Upper lobe of right lung (tissue), 1 donor: ENCODE measurements around the gene TSPAN13. TPM values are rescaled to one million over a fixed set of nuclear protein-coding genes. Genes with fewer than 3 reads are reported as not detected.
A peak's percentile ranks its signal among the peaks of the same experiment; 100 is the strongest.

ENCODE experiments used
- ATAC-seq: fragments of 200-7000 bp; cut with Tn5 transposase; one replicate; pipeline ENCODE4 v1.9.1; 2020; ENCODE audit warnings: mild to moderate bottlenecking, moderate library complexity
- DNase-seq: peaks from one replicate; pipeline ENCODE4 v3.0.0-alpha.2; 2020
- H3K27ac ChIP-seq: fragments of 200-600 bp; one replicate; pipeline ENCODE4 v1.8.0; 2022
- H3K27me3 ChIP-seq: fragments of 200-600 bp; one replicate; pipeline ENCODE4 v1.8.0; 2022; ENCODE audit warnings: mild to moderate bottlenecking
- H3K36me3 ChIP-seq: fragments of 200-600 bp; one replicate; pipeline ENCODE4 v1.8.0; 2022
- H3K4me1 ChIP-seq: fragments of 200-600 bp; one replicate; pipeline ENCODE4 v1.8.0; 2022
- H3K4me3 ChIP-seq: fragments of 200-600 bp; one replicate; pipeline ENCODE4 v1.8.0; 2022; ENCODE audit warnings: mild to moderate bottlenecking
- H3K9me3 ChIP-seq: fragments of 200-600 bp; one replicate; pipeline ENCODE4 v1.8.0; 2022
- intact Hi-C: fragments of 100-400 bp; cut with DNase I; formaldehyde crosslinking; loops from one replicate; pipeline ENCODE4 v1.11.0; 2022
- total RNA-seq: library from RNA; stranded (reverse); fragmentation: NEBNext Ultra II Directional; extraction: Animal tissue kit (Norgen Biotek cat#: 25700); gene quantifications from one replicate; pipeline ENCODE4 v1.2.1, GENCODE V29; 2021
- TF ChIP-seq, protein P1 (sequence below): fragments of 200-600 bp; IDR thresholded peaks from one replicate; pipeline ENCODE4 v1.8.0; 2022; ENCODE audit warnings: antibody characterized with exemption
- donor health status: DM: no; HTN: yes; CAD: no; lungs with severe emphysema.

The TSPAN13 gene
- total RNA-seq, 1 donor from 2014 or later, result 185 TPM

DNA sequence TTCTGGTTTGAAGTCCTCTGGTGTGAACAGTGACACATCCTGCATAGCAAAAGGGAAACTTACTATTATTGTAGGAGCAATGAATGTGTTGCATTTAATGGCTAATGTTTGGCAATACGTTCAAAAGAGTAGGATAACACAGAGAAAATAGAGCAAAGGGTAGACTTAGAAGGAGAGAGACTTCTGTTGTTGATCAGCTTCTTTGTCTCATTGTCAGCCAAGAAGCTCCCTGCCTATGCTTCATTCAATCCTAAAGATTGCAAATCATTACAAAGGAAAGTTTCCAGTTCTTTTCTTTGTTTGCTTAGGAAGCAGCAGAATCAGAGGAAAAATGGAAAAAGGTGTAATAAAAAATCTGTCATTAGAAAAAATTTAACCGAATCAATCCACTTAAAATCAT is 7.9 kb upstream of the TSPAN13 start:
- Histone ChIP-seq H3K4me1 (peaks cover under 1% of the 10 kb centered on the region), H3K36me3 (no peaks in the 10 kb centered on the region), H3K9me3 (no peaks in the 10 kb centered on the region), H3K4me3 (no peak overlapping the region), H3K27ac (no peak overlapping the region), H3K27me3 (no peaks in the 10 kb centered on the region)
- intact Hi-C loops, result no loop called here
- DNase-seq, result no peak
- no peak for ATAC-seq
- TF ChIP-seq, protein P1, sequence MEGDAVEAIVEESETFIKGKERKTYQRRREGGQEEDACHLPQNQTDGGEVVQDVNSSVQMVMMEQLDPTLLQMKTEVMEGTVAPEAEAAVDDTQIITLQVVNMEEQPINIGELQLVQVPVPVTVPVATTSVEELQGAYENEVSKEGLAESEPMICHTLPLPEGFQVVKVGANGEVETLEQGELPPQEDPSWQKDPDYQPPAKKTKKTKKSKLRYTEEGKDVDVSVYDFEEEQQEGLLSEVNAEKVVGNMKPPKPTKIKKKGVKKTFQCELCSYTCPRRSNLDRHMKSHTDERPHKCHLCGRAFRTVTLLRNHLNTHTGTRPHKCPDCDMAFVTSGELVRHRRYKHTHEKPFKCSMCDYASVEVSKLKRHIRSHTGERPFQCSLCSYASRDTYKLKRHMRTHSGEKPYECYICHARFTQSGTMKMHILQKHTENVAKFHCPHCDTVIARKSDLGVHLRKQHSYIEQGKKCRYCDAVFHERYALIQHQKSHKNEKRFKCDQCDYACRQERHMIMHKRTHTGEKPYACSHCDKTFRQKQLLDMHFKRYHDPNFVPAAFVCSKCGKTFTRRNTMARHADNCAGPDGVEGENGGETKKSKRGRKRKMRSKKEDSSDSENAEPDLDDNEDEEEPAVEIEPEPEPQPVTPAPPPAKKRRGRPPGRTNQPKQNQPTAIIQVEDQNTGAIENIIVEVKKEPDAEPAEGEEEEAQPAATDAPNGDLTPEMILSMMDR, result no peak

DNA sequence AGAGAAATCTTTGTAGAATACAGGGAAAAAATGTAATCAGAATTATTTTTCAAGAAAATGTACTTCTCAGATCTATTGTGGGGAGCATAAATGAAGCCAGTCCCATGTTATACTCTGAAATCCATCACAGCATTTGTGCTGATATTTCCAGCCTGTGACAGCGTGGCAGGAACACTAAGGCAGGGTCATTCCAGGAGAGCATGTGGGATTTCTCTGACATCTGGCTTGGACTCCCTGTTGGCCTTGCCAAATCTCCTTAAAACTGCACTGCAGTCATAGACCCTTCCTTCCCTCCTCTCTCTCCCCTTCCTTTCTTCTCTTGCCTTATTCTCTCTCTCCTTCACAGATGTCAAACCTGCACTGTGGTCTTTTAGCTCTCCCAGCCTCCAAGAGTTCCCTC is 6.5 kb upstream of the TSPAN13 start:
- Histone ChIP-seq H3K4me1 (no peaks in the 10 kb centered on the region), H3K9me3 (no peaks in the 10 kb centered on the region), H3K27ac (no peak overlapping the region), H3K27me3 (no peaks in the 10 kb centered on the region), H3K36me3 (no peaks in the 10 kb centered on the region), H3K4me3 (no peak overlapping the region)
- ATAC-seq (peak; percentile 33), DNase-seq (no peak)
- TF ChIP-seq, protein P1, result no peak
- intact Hi-C loops, result no loop called here

- no peaks in the 10 kb centered on the region for H3K36me3 ChIP-seq
- no peaks in the 10 kb centered on the region for H3K27me3 ChIP-seq
- TF ChIP-seq, protein P1, result no peak
- ATAC-seq (peak; percentile 41), DNase-seq (peak; percentile 77)
- H3K4me3 ChIP-seq, result peak overlapping the region; percentile 67
- H3K4me1 ChIP-seq, result no peaks in the 10 kb centered on the region
- no peaks in the 10 kb centered on the region for H3K9me3 ChIP-seq
- intact Hi-C loops, result no loop called here
- H3K27ac ChIP-seq, result peak overlapping the region; percentile 58
These were observed 639 bp downstream of the TSPAN13 start for GRCh38 chr7:16753932-16754855.

- no peaks in the 10 kb centered on the region for H3K36me3 ChIP-seq
- H3K27ac ChIP-seq, result peak overlapping the region; percentile 58
- no peaks in the 10 kb centered on the region for H3K4me1 ChIP-seq
- ATAC-seq, result no peak
- no peaks in the 10 kb centered on the region for H3K27me3 ChIP-seq
- no peak for DNase-seq
- H3K4me3 ChIP-seq, result peak overlapping the region; percentile 67
- no peaks in the 10 kb centered on the region for H3K9me3 ChIP-seq
- intact Hi-C loops, result no loop called here
- TF ChIP-seq, protein P1, result no peak
These were observed 1.3 kb downstream of the TSPAN13 start for GRCh38 chr7:16754856-16755317.

GRCh38 chr7:16755397-16755796 is 1.8 kb downstream of the TSPAN13 start:
- no peaks in the 10 kb centered on the region for H3K9me3 ChIP-seq
- ATAC-seq (peak; percentile 26), DNase-seq (no peak)
- no peaks in the 10 kb centered on the region for H3K27me3 ChIP-seq
- H3K27ac ChIP-seq, result peak overlapping the region; percentile 58
- peak overlapping the region; percentile 67 for H3K4me3 ChIP-seq
- no peaks in the 10 kb centered on the region for H3K4me1 ChIP-seq
- intact Hi-C loops, result no loop called here
- TF ChIP-seq, protein P1, result no peak
- no peaks in the 10 kb centered on the region for H3K36me3 ChIP-seq
